SJSA1 (cell line): Measurements from ENCODE around the gene NT5C1B. TPM values are rescaled to one million over a fixed set of nuclear protein-coding genes. Genes with fewer than 3 reads are reported as not detected.

ENCODE experiments used
- DNase-seq, 2 experiments: peaks; one replicate each; pipeline ENCODE4 v3.0.0-alpha.2; 2015 to 2020; ENCODE audit warnings: low spot score in 2 of 2, low read depth in 1 of 2
- H3K27ac ChIP-seq: fragments of 250-450 bp; sonication (Bioruptor Pico); 2 replicates; pipeline ENCODE4 v1.5.1; 2020; ENCODE audit warnings: mild to moderate bottlenecking, moderate library complexity
- H3K27me3 ChIP-seq: fragments of 250-450 bp; sonication (Bioruptor Pico); replicated peaks from 2 replicates; pipeline ENCODE4 v1.5.1; 2020; ENCODE audit warnings: mild to moderate bottlenecking, moderate library complexity
- H3K36me3 ChIP-seq: fragments of 250-450 bp; sonication (Bioruptor Pico); 2 replicates; pipeline ENCODE4 v1.5.1; 2020; ENCODE audit warnings: mild to moderate bottlenecking
- H3K4me1 ChIP-seq: fragments of 250-450 bp; sonication (Bioruptor Pico); replicated peaks from 2 replicates; pipeline ENCODE4 v1.6.1; 2021; ENCODE audit warnings: mild to moderate bottlenecking
- H3K4me3 ChIP-seq: fragments of 250-450 bp; sonication (Bioruptor Pico); 2 replicates; pipeline ENCODE4 v1.5.1; 2020; ENCODE audit warnings: mild to moderate bottlenecking
- H3K9me3 ChIP-seq: fragments of 250-450 bp; sonication (Bioruptor Pico); replicated peaks from 2 replicates; pipeline ENCODE4 v1.5.1; 2020; ENCODE audit warnings: mild to moderate bottlenecking
- total RNA-seq: library from RNA; depleted of rRNA; stranded (reverse); fragments of >200 nt; shearing (Covaris generic); gene quantifications from 2 replicates; pipeline ENCODE4 v1.2.3, GENCODE V29; 2014

Gene NT5C1B
- total RNA-seq, 1 experiment from 2014 or later: not detected

- H3K9me3 ChIP-seq: no peaks in the 10 kb centered on the region
- no peaks in the 10 kb centered on the region for H3K27me3 ChIP-seq
- no peak overlapping the region for H3K27ac ChIP-seq
- no peaks in the 10 kb centered on the region for H3K4me1 ChIP-seq
- H3K4me3 ChIP-seq: no peak overlapping the region
- no peaks in the 10 kb centered on the region for H3K36me3 ChIP-seq
- no peak for DNase-seq
Observed at GRCh38 chr2:18611604-18612003, 22.2 kb upstream of the NT5C1B start.

- Histone ChIP-seq H3K4me1 (no peaks in the 10 kb centered on the region), H3K9me3 (no peaks in the 10 kb centered on the region), H3K27me3 (no peaks in the 10 kb centered on the region), H3K27ac (no peak overlapping the region), H3K4me3 (no peak overlapping the region), H3K36me3 (no peaks in the 10 kb centered on the region)
- DNase-seq: peak; percentile 18 to 40
Observed at GRCh38 chr2:18611184-18611583, 21.8 kb upstream of the NT5C1B start.

- H3K36me3 ChIP-seq: no peaks in the 10 kb centered on the region
- no peaks in the 10 kb centered on the region for H3K27me3 ChIP-seq
- DNase-seq: no peak
- no peaks in the 10 kb centered on the region for H3K4me1 ChIP-seq
- H3K4me3 ChIP-seq: no peak overlapping the region
- H3K27ac ChIP-seq: no peak overlapping the region
- no peaks in the 10 kb centered on the region for H3K9me3 ChIP-seq
Observed at GRCh38 chr2:18610651-18611050, 21.3 kb upstream of the NT5C1B start.

DNA sequence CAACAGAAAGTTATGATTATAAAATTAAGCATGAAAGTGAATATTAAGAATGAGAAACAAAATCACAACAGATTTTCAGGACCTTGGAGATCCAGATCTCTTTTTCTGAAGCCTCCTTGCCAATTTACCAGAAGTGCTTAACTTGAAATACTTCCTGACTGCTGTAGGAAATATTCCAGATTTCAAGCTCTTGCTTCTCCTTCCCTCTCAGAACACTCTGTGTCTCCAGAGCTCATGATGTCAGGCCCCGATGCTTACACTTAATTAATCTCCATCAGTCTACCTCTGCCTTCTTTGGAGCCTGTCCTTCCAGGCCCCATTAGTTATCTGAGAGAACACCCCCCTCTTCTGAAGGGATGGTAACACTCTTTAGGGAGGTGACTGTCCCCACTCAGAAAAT, 20.7 kb upstream of the NT5C1B start:
- H3K27me3 ChIP-seq: no peaks in the 10 kb centered on the region

DNA sequence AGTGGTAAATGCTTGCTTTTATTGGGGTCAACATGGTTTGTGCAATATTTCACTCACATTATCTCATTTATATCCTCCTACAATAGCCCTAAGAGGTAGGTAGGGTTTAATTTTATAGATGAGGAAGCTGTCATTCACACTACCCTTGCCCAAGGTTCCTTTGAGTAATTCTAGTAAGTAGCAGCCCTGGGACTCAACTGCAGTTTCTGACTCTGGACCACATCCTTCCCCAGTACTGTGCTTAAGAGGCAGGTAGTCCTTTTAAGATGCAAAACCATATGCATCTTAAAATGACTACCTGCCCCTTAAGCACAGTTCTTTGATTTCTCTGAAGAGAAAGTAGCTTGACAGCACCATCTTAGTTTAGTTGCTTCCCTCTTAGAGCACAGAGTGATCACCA, 15.7 kb upstream of the NT5C1B start:
- Histone ChIP-seq H3K4me3 (no peak overlapping the region), H3K4me1 (no peaks in the 10 kb centered on the region), H3K27me3 (no peaks in the 10 kb centered on the region), H3K27ac (no peak overlapping the region), H3K9me3 (no peaks in the 10 kb centered on the region), H3K36me3 (no peaks in the 10 kb centered on the region)
- DNase-seq: no peak

More for the DNA sequence above, 20.7 kb upstream of the NT5C1B start:
- Histone ChIP-seq H3K4me1 (no peaks in the 10 kb centered on the region), H3K9me3 (no peaks in the 10 kb centered on the region), H3K27ac (no peak overlapping the region), H3K4me3 (no peak overlapping the region), H3K36me3 (no peaks in the 10 kb centered on the region)
- no peak for DNase-seq

GRCh38 chr2:18604531-18604885, 15.1 kb upstream of the NT5C1B start:
- H3K9me3 ChIP-seq: no peaks in the 10 kb centered on the region
- no peak for DNase-seq
- H3K27ac ChIP-seq: no peak overlapping the region
- H3K4me1 ChIP-seq: no peaks in the 10 kb centered on the region
- H3K36me3 ChIP-seq: no peaks in the 10 kb centered on the region
- H3K27me3 ChIP-seq: no peaks in the 10 kb centered on the region
- H3K4me3 ChIP-seq: no peak overlapping the region

GRCh38 chr2:18603854-18604530, 14.6 kb upstream of the NT5C1B start:
- Histone ChIP-seq H3K27me3 (no peaks in the 10 kb centered on the region), H3K4me3 (no peak overlapping the region), H3K9me3 (no peaks in the 10 kb centered on the region), H3K4me1 (no peaks in the 10 kb centered on the region), H3K27ac (no peak overlapping the region), H3K36me3 (no peaks in the 10 kb centered on the region)
- DNase-seq: no peak

GRCh38 chr2:18602298-18602697, 12.9 kb upstream of the NT5C1B start:
- no peaks in the 10 kb centered on the region for H3K36me3 ChIP-seq
- H3K4me1 ChIP-seq: no peaks in the 10 kb centered on the region
- no peak overlapping the region for H3K4me3 ChIP-seq
- H3K9me3 ChIP-seq: no peaks in the 10 kb centered on the region
- H3K27me3 ChIP-seq: no peaks in the 10 kb centered on the region
- DNase-seq: no peak
- H3K27ac ChIP-seq: no peak overlapping the region

DNA sequence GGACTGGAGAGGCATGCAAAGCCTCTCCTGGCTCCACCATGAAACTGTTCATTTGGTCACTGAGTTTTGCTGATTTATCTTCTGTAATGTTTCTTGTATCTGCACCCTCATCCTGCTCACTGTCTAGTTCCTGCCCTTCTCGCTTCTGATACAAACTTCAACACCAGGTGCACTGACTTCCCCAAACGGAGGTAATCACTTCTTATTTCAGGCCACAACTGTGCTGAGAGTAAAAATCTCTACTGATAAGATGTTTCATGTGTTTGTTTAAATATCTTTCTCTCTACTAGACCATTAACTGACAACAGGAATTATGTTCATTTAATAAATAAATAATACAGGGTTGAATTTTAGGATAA, 10.9 kb upstream of the NT5C1B start:
- H3K27ac ChIP-seq: no peak overlapping the region

DNA sequence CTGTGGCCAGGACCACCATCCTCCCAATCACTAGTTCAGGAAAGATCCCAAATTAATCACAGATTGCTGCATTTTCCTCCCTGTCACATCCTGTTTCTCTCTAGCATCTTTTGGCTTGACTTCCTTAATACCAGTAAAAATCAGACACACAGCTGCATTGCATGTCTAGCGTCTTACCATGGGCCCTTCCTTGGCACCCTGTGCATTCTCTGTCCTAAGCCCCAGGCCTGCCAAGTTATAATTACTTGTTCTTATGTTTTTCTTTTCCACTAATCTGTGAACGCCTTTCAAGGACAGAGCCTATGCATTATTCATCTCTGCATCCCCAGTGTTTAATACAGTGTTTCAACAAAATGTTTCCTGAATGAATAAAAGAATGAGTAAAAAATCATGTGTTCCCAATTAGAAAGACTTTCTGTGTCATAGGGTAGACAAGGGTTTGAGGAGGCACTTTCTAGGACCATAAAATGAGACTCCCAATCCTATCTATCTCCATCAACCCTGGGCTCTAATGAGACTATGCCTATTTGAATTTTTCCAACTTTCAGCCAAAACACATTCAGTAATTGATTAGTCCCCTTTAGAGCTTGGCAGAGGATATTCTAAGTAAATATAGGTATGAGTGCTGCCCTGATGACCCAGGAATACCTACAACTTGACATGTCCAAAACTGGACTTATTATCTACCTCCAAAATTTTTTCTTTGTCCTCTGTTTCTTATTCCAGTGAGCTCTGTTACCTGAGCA, 10.3 kb upstream of the NT5C1B start:
- no peak for DNase-seq
- no peak overlapping the region for H3K27ac ChIP-seq
- no peaks in the 10 kb centered on the region for H3K9me3 ChIP-seq
- no peak overlapping the region for H3K4me3 ChIP-seq
- H3K27me3 ChIP-seq: no peaks in the 10 kb centered on the region
- H3K4me1 ChIP-seq: no peaks in the 10 kb centered on the region
- H3K36me3 ChIP-seq: no peaks in the 10 kb centered on the region

More for the DNA sequence above, 10.9 kb upstream of the NT5C1B start:
- Histone ChIP-seq H3K9me3 (no peaks in the 10 kb centered on the region), H3K4me3 (no peak overlapping the region), H3K27me3 (no peaks in the 10 kb centered on the region), H3K4me1 (no peaks in the 10 kb centered on the region), H3K36me3 (no peaks in the 10 kb centered on the region)
- no peak for DNase-seq

- Histone ChIP-seq H3K4me3 (no peak overlapping the region), H3K36me3 (no peaks in the 10 kb centered on the region), H3K9me3 (no peaks in the 10 kb centered on the region), H3K4me1 (no peaks in the 10 kb centered on the region), H3K27ac (no peak overlapping the region), H3K27me3 (no peaks in the 10 kb centered on the region)
- no peak for DNase-seq
Observed at GRCh38 chr2:18598848-18599484, 9.6 kb upstream of the NT5C1B start.

DNA sequence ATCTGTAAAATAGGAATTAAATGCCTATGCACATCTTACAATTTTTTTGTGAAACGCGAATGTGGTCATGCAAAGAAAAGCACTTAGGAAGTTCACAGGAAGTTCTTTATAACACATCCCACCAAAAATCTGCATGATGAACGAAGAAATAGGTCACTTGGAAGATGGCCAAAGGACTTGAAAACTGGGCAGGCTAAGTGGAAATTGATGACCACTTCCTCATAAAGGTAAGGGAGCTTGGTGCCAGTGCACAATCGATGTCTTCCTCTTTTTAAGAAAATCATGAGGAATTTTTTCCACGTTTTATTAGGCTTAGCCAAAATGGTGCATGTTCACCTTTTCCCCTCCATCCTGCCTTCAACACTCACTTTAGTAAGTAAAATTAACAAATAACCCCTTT, 8.2 kb upstream of the NT5C1B start:
- DNase-seq: no peak
- Histone ChIP-seq H3K4me3 (no peak overlapping the region), H3K27me3 (no peaks in the 10 kb centered on the region), H3K27ac (no peak overlapping the region), H3K36me3 (no peaks in the 10 kb centered on the region), H3K9me3 (no peaks in the 10 kb centered on the region), H3K4me1 (no peaks in the 10 kb centered on the region)

DNA sequence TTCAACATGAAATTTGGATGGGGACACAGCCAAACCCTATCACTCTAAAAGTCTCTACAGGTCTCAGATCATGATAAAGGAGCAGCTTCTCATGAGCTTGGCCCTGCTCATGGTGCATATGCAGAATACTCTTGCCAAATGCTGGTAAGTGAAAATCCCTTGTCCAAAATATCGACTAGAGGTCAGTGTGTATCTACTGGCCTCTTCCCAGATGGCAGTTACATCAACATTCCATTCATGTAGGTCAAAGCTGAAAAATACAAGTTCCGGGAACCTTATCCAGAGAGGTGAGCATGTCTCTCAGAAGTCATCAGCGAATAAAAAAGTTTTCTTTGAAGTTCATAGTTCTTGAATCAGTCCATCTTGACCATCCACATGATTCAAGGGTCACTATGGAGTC, 7.6 kb upstream of the NT5C1B start:
- no peaks in the 10 kb centered on the region for H3K4me1 ChIP-seq
- H3K9me3 ChIP-seq: no peaks in the 10 kb centered on the region
- H3K27ac ChIP-seq: no peak overlapping the region
- H3K36me3 ChIP-seq: no peaks in the 10 kb centered on the region
- no peaks in the 10 kb centered on the region for H3K27me3 ChIP-seq
- DNase-seq: no peak
- H3K4me3 ChIP-seq: no peak overlapping the region

DNA sequence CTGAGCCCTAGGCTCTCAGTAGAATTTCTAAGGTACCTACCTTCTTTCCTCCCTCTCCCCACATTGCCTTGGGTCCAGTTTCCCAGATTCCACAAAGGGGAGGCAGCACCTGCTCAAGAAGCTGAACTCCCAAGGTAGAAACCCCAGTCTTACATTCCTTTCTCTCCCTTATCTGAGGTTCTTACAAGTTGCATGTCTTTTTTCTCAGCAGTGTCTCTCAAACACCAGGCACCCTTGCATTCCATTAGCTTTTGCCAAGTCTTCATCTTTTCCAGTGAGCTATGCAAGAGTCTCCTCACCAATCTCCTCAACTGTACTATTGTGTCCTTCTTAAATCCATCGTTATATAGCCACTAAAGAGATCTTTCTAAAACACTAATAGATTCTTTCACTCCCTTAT, 4.1 kb upstream of the NT5C1B start:
- no peak for DNase-seq
- H3K27ac ChIP-seq: no peak overlapping the region
- no peak overlapping the region for H3K4me3 ChIP-seq
- no peaks in the 10 kb centered on the region for H3K27me3 ChIP-seq
- no peaks in the 10 kb centered on the region for H3K9me3 ChIP-seq
- H3K4me1 ChIP-seq: no peaks in the 10 kb centered on the region
- no peaks in the 10 kb centered on the region for H3K36me3 ChIP-seq
